ENCODE data around the gene TRPM6.
"Not testable (repeated sequence)": the region's sequence is repeated elsewhere in the genome, so short reads cannot be mapped to it uniquely, and the experiment has no call there.

DNA sequence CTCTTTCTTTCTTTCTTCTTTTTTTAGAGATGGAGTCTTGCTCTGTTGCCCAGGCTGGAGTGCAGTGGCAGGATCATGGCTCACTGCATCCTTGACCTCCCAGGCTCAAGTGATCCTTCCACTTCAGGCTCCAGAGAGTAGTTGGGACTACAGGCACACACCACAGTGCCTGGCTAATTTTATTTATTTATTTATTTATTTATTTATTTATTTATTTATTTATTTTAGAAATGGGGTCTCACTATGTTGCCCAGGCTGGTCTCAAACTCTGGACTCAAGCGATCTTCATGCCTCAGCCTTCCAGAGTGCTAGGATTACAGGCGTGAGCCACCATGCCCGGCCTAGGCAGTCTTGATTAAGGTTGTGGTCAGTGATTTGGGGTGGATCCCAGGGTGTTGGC, 728 bp upstream of the TRPM6 start:
- TF ChIP-seq CTCF (IDR thresholded peaks at IDR 0.05); ZFX (IDR thresholded peaks at IDR 0.05; ENCODE audit: borderline replicate concordance): not testable (repeated sequence)

Measured in 22Rv1 (cell line).